NB4 (cell line): Measurements from ENCODE around the gene MIOX.

Source experiments
- CTCF ChIP-seq: IDR thresholded peaks from one replicate; pipeline ENCODE4 v1.5.1; 2012; ENCODE audit warnings: low read depth, low read length
- MAX ChIP-seq: IDR thresholded peaks from 2 replicates; pipeline ENCODE4 v1.6.1; 2011; ENCODE audit warnings: low read depth, low read length
- MYC ChIP-seq: IDR thresholded peaks from 2 replicates; pipeline ENCODE4 v1.6.1; 2011; ENCODE audit warnings: low read depth, low read length
- POLR2A ChIP-seq: IDR thresholded peaks from 2 replicates; pipeline ENCODE4 v1.6.1; 2011; ENCODE audit warnings: mild to moderate bottlenecking; ENCODE audit not compliant: insufficient read length; ENCODE audit errors: extremely low read depth

DNA sequence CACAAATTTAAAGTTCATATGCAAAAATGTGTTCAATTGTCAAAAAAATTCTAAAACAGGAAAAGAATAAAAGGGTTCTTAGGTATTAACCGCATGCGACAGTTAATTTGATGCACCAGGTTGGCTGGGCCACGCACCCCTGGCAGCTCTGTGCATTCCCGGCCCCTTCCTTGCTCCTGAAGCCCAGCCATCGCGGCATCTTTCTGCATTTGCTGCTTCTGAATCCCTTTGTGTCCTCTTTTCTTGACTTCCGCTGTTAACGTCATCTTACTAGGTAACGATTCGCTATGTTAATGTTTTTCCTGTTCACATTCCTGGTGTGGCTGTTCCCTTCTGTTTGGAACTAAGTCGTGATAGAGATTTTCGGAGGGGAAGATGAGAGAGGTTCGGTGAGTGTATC lies 51.1 kb downstream of the MIOX start:
- no peak for TF ChIP-seq CTCF
- TF ChIP-seq MYC: no peak
- TF ChIP-seq POLR2A: no peak
- no peak for TF ChIP-seq MAX
